ENCODE results near the gene FGR. TPM values are rescaled to one million over a fixed set of nuclear protein-coding genes. Genes with fewer than 3 reads are reported as not detected.
A peak's percentile ranks its signal among the peaks of the same experiment; 100 is the strongest.

FGR gene
- total RNA-seq, 5 donors from 2014 or later (not counting 1 experiment from before 2014, with no cell fraction given) = 3.2 to 37.3 (median 5.7) TPM

DNA sequence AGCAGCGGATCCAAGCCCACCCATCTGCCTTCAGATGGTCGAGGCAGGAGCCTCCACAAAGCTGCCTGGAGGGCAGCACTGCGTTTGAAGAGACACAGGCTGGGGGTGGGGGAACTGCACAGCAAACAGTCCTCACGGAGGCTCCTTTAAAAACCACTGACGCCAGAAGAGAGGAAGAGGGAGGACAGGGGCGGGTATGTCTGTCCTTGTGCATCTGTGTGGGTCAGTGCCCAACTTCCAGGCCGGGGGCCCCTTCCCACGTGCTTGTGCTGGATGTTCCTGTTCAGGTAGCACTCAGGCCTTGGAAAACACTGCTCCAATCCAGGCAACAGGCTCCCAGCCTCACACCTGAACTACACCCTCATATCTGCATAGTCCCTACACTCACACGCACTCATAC is 38.7 kb downstream of the FGR start:
- Histone ChIP-seq H3K4me1 (ENCODE audit: control insufficient read depth in 1 of 2, extremely low read depth in 1 of 2, insufficient read depth in 2 of 2, low read length in 2 of 2) (peaks cover 51 to 76% of the 10 kb centered on the region in 2 experiments), H3K4me3 (ENCODE audit: control insufficient read depth in 1 of 2, extremely low read depth in 1 of 2, low read length in 1 of 2) (no peak overlapping the region), H3K36me3 (ENCODE audit: control insufficient read depth in 2 of 2, extremely low read depth in 1 of 2, insufficient read depth in 1 of 2, low read length in 1 of 2) (peaks cover 2 to 3% of the 10 kb centered on the region in 2 donors), H3K27ac (ENCODE audit: low read length) (no peak overlapping the region), H3K27me3 (replicated peaks in 1 of 2; ENCODE audit: control insufficient read depth in 2 of 2, extremely low read depth in 1 of 2, insufficient read depth in 2 of 2, low read length in 1 of 2) (peaks cover 0 to 5% of the 10 kb centered on the region in 2 experiments), H3K9me3 (no peaks in the 10 kb centered on the region)
- DNase-seq = no peak
- CTCF ChIA-PET = interaction anchor here (0.5 to 1.2 kb wide), 4 partner anchors 10 to 40 kb away, joined by 3 to 7 read pairs (median 3); no protein-coding TSS in a partner anchor
- WGBS (ENCODE audit: insufficient coverage) = 78% methylated on average over 6 of the region's 9 CpGs
- ATAC-seq (replicated peaks in 1 of 4) = no peak
- Mint-ChIP-seq H3K4me1 (peaks cover 20 to 40% (median 25%) of the 10 kb centered on the region in 3 donors), H3K4me3 (no peak overlapping the region), H3K9me3 (no peaks in the 10 kb centered on the region), H3K27me3 (no peaks in the 10 kb centered on the region), H3K27ac (no peak overlapping the region), H3K36me3 (no peaks in the 10 kb centered on the region)
- POLR2A ChIA-PET = no interaction called here

DNA sequence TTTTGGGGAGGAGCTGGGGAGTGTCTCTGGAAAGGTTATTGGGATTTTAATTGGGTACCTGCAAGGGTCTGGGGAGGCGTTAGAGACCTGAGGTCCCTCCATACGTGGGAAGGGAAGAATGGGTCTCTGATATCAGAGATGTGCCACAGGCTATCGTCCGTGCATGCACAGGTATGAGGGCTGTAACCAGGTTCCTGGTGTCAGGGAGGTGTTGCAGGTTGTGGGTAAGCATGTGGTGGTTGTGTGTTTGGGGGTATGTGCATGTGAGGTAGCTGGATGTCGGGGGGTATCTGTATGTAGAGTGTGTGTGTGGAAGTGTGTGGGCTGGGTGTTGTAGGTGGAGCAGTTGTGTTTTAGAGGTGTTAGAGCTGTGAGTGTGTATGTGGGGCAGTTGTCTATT is 39.4 kb downstream of the FGR start:
- Histone ChIP-seq H3K27ac (ENCODE audit: low read length) (no peak overlapping the region), H3K4me1 (ENCODE audit: control insufficient read depth in 1 of 2, extremely low read depth in 1 of 2, insufficient read depth in 2 of 2, low read length in 2 of 2) (peaks cover 49 to 75% of the 10 kb centered on the region in 2 experiments), H3K4me3 (ENCODE audit: control insufficient read depth in 1 of 2, extremely low read depth in 1 of 2, low read length in 1 of 2) (peak overlapping the region in 1 of 2 donors; percentile 36), H3K27me3 (replicated peaks in 1 of 2; ENCODE audit: control insufficient read depth in 2 of 2, extremely low read depth in 1 of 2, insufficient read depth in 2 of 2, low read length in 1 of 2) (peaks cover 0 to 5% of the 10 kb centered on the region in 2 experiments), H3K36me3 (ENCODE audit: control insufficient read depth in 2 of 2, extremely low read depth in 1 of 2, insufficient read depth in 1 of 2, low read length in 1 of 2) (peaks cover 2 to 3% of the 10 kb centered on the region in 2 donors), H3K9me3 (no peaks in the 10 kb centered on the region)
- no peak overlapping the region for H3K27ac Mint-ChIP-seq
- H3K4me1 Mint-ChIP-seq = peaks cover 14 to 35% (median 19%) of the 10 kb centered on the region in 3 donors
- H3K36me3 Mint-ChIP-seq = no peaks in the 10 kb centered on the region
- H3K9me3 Mint-ChIP-seq = no peaks in the 10 kb centered on the region
- no peaks in the 10 kb centered on the region for H3K27me3 Mint-ChIP-seq
- DNase-seq = no peak
- POLR2A ChIA-PET = interaction anchor here in 1 of 2 donors (0.6 kb wide), 1 partner anchor 112 kb away, joined by 3 read pairs; no protein-coding TSS in a partner anchor
- WGBS (ENCODE audit: insufficient coverage) = 35% methylated on average over 5 of the region's 5 CpGs
- peak in 1 of 4 experiments; percentile 20 for ATAC-seq (replicated peaks in 1 of 4)
- H3K4me3 Mint-ChIP-seq = no peak overlapping the region
- CTCF ChIA-PET = interaction anchor here in 1 of 2 donors (1.2 kb wide), 1 partner anchor 39 kb away, joined by 3 read pairs; no protein-coding TSS in a partner anchor

- H3K4me1 ChIP-seq (ENCODE audit: control insufficient read depth in 1 of 2, extremely low read depth in 1 of 2, insufficient read depth in 2 of 2, low read length in 2 of 2) = peaks cover 46 to 67% of the 10 kb centered on the region in 2 experiments
- ATAC-seq (replicated peaks in 1 of 4) = peak in 3 of 4 experiments; percentile 28 to 63 (median 32)
- Mint-ChIP-seq H3K4me3 (no peak overlapping the region), H3K9me3 (no peaks in the 10 kb centered on the region), H3K36me3 (no peaks in the 10 kb centered on the region), H3K27me3 (no peaks in the 10 kb centered on the region), H3K4me1 (peaks cover 6 to 27% (median 11%) of the 10 kb centered on the region in 3 donors), H3K27ac (no peak overlapping the region)
- CTCF ChIA-PET = interaction anchor here (0.5 to 1.2 kb wide), 2 partner anchors 38 to 293 kb away, joined by 3 to 4 read pairs; no protein-coding TSS in a partner anchor
- DNase-seq = no peak
- WGBS (ENCODE audit: insufficient coverage) = 73% methylated on average over 17 of the region's 17 CpGs
- H3K27me3 ChIP-seq (replicated peaks in 1 of 2; ENCODE audit: control insufficient read depth in 2 of 2, extremely low read depth in 1 of 2, insufficient read depth in 2 of 2, low read length in 1 of 2) = peaks cover 0 to 5% of the 10 kb centered on the region in 2 experiments
- H3K27ac ChIP-seq (ENCODE audit: low read length) = no peak overlapping the region
- H3K9me3 ChIP-seq = no peaks in the 10 kb centered on the region
- peaks cover 4 to 8% of the 10 kb centered on the region in 2 donors for H3K36me3 ChIP-seq (ENCODE audit: control insufficient read depth in 2 of 2, extremely low read depth in 1 of 2, insufficient read depth in 1 of 2, low read length in 1 of 2)
- POLR2A ChIA-PET = interaction anchor here in 1 of 2 donors (0.6 kb wide), 1 partner anchor 111 kb away, joined by 3 read pairs; no protein-coding TSS in a partner anchor
- H3K4me3 ChIP-seq (ENCODE audit: control insufficient read depth in 1 of 2, extremely low read depth in 1 of 2, low read length in 1 of 2) = no peak overlapping the region
Measured at GRCh38 chr1:27594564-27595510, 40.1 kb downstream of the FGR start.

DNA sequence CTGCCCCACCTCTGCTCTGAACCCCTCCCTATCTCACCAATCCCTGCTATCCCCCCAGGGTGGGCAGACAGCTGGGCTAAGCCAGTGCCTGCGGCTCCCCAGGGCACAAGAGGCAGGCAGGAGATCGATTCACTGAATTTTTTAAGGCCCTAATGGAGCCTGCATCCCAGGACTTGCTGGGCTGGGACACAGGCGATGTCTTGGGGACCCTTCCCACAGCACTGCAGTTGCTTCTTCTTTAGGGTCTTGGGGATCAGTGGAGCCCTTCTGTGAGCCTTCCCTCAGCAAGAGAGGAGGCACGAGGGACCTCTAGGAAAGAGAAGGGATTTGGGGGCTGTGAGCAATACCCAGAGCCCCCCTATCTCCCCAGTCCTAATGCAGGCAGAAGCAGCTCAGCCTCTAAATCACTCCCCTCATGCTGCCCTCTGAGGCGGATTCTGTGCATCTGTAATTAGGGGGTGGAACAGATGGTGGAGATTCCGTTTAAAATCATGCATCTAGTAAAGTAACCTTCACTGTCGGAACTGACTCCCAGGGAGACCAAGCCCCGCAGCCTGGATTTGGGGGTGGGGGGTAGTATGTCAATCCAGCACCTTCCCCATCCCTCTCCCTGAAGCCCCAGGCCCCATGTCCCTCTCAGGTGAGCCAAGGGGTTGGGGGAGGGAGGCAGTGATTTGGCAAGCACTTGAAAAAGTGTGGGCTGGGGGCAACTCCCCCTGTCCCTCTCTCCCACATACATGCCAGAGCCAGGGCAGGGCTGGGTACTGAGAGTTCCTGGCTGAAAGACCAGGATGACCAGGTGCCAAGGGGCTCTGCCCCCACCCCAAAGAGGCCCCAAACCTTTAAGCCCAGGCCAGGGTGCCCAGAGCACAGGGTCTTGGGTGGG is 41.1 kb downstream of the FGR start:
- no peak overlapping the region for H3K4me3 Mint-ChIP-seq
- no peak overlapping the region for H3K27ac Mint-ChIP-seq
- H3K4me3 ChIP-seq (ENCODE audit: control insufficient read depth in 1 of 2, extremely low read depth in 1 of 2, low read length in 1 of 2) = no peak overlapping the region
- no peak overlapping the region for H3K27ac ChIP-seq (ENCODE audit: low read length)
- 90% methylated on average over 2 of the region's 8 CpGs for WGBS (ENCODE audit: insufficient coverage)
- no peaks in the 10 kb centered on the region for H3K27me3 Mint-ChIP-seq
- DNase-seq (no peak), ATAC-seq (replicated peaks in 1 of 4) (no peak)
- no peaks in the 10 kb centered on the region for H3K36me3 Mint-ChIP-seq
- ChIA-PET CTCF (no interaction called here), POLR2A (no interaction called here)
- peaks cover 5 to 10% of the 10 kb centered on the region in 2 donors for H3K36me3 ChIP-seq (ENCODE audit: control insufficient read depth in 2 of 2, extremely low read depth in 1 of 2, insufficient read depth in 1 of 2, low read length in 1 of 2)
- peaks cover 0 to 5% of the 10 kb centered on the region in 2 experiments for H3K27me3 ChIP-seq (replicated peaks in 1 of 2; ENCODE audit: control insufficient read depth in 2 of 2, extremely low read depth in 1 of 2, insufficient read depth in 2 of 2, low read length in 1 of 2)
- no peaks in the 10 kb centered on the region for H3K9me3 ChIP-seq
- peaks cover 0 to 18% (median 4%) of the 10 kb centered on the region in 3 donors for H3K4me1 Mint-ChIP-seq
- no peaks in the 10 kb centered on the region for H3K9me3 Mint-ChIP-seq
- peaks cover 37 to 58% of the 10 kb centered on the region in 2 experiments for H3K4me1 ChIP-seq (ENCODE audit: control insufficient read depth in 1 of 2, extremely low read depth in 1 of 2, insufficient read depth in 2 of 2, low read length in 2 of 2)

GRCh38 chr1:27592931-27593677 is 41.9 kb downstream of the FGR start:
- no peaks in the 10 kb centered on the region for H3K36me3 Mint-ChIP-seq
- no peaks in the 10 kb centered on the region for H3K9me3 Mint-ChIP-seq
- Histone ChIP-seq H3K27me3 (replicated peaks in 1 of 2; ENCODE audit: control insufficient read depth in 2 of 2, extremely low read depth in 1 of 2, insufficient read depth in 2 of 2, low read length in 1 of 2) (peaks cover 0 to 5% of the 10 kb centered on the region in 2 experiments), H3K36me3 (ENCODE audit: control insufficient read depth in 2 of 2, extremely low read depth in 1 of 2, insufficient read depth in 1 of 2, low read length in 1 of 2) (peaks cover 5 to 10% of the 10 kb centered on the region in 2 donors), H3K4me1 (ENCODE audit: control insufficient read depth in 1 of 2, extremely low read depth in 1 of 2, insufficient read depth in 2 of 2, low read length in 2 of 2) (peaks cover 31 to 50% of the 10 kb centered on the region in 2 experiments), H3K9me3 (no peaks in the 10 kb centered on the region), H3K27ac (ENCODE audit: low read length) (no peak overlapping the region), H3K4me3 (ENCODE audit: control insufficient read depth in 1 of 2, extremely low read depth in 1 of 2, low read length in 1 of 2) (no peak overlapping the region)
- H3K27me3 Mint-ChIP-seq = no peaks in the 10 kb centered on the region
- H3K4me1 Mint-ChIP-seq = peaks cover 0 to 10% (median 0%) of the 10 kb centered on the region in 3 donors
- no peak overlapping the region for H3K4me3 Mint-ChIP-seq
- ATAC-seq (replicated peaks in 1 of 4) = no peak
- no peak for DNase-seq
- ChIA-PET POLR2A (interaction anchor here in 1 of 2 donors (0.6 kb wide), 1 partner anchor 45 kb away, joined by 8 read pairs; no protein-coding TSS in a partner anchor), CTCF (interaction anchor here (0.6 to 1.3 kb wide), 4 partner anchors 36 to 751 kb away, joined by 3 read pairs; no protein-coding TSS in a partner anchor)
- 93% methylated on average over 10 of the region's 17 CpGs for WGBS (ENCODE audit: insufficient coverage)
- no peak overlapping the region for H3K27ac Mint-ChIP-seq

All from T-cell (primary cell).